Measurements from ENCODE around the gene CFAP126.
A peak's percentile ranks its signal among the peaks of the same experiment; 100 is the strongest.
"Not testable (repeated sequence)": the region's sequence is repeated elsewhere in the genome, so short reads cannot be mapped to it uniquely, and the experiment has no call there.

Gene CFAP126

DNA sequence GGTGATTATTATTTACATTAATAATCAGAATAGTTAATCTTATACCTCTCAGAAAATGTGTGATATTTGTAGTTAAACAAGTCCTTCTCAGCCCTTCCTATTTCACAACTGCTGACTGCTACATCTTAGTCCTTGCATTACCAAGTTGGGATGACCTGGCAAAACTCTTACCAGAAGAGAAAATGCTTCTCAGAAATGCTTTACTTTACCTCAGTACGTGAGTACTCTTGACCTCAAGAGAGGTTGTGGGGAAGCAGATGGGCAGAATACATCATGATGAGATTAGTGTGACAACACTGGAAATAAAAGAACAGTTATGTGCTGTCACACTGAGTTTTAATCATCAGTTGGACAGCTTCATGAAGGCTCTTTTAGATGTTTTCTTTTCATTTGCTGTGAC lies 16.2 kb downstream of the CFAP126 start:
- no peaks in the 10 kb centered on the region for H3K9me3 Mint-ChIP-seq
- H3K4me1 Mint-ChIP-seq (ENCODE audit: low read depth): peaks cover 7% of the 10 kb centered on the region
- no peak overlapping the region for H3K27ac Mint-ChIP-seq
- H3K4me3 Mint-ChIP-seq: no peak overlapping the region
- no peaks in the 10 kb centered on the region for H3K27me3 Mint-ChIP-seq (ENCODE audit: low read depth)
- peaks cover 11% of the 10 kb centered on the region for H3K36me3 Mint-ChIP-seq (ENCODE audit: low read depth)

DNA sequence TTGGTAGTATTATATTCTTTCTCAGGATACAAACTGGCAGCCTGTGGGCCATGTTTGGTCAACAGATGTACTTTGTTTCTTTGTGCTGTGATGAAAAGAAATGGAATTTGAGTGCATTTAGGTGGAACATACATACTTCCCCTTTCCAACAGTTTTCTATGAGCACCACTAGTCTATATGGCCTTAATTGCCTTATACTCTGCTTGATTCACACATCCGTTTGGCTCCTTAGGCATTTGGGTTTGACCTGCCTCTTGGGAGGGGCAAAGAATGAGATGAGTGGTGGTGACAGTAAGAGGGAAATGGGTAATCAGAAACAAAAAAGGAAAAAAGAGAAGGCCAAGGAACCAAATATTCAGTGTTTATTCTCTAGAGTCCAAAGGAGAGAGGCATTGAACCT lies 17.0 kb downstream of the CFAP126 start:
- H3K36me3 Mint-ChIP-seq (ENCODE audit: low read depth): peaks cover 9% of the 10 kb centered on the region
- H3K9me3 Mint-ChIP-seq: no peaks in the 10 kb centered on the region
- no peak overlapping the region for H3K4me3 Mint-ChIP-seq
- no peak overlapping the region for H3K27ac Mint-ChIP-seq
- H3K4me1 Mint-ChIP-seq (ENCODE audit: low read depth): peaks cover 7% of the 10 kb centered on the region
- no peaks in the 10 kb centered on the region for H3K27me3 Mint-ChIP-seq (ENCODE audit: low read depth)

GRCh38 chr1:161342821-161343220 lies 24.9 kb downstream of the CFAP126 start:
- Mint-ChIP-seq H3K27ac (no peak overlapping the region), H3K27me3 (ENCODE audit: low read depth) (no peaks in the 10 kb centered on the region), H3K36me3 (ENCODE audit: low read depth) (peaks cover 26% of the 10 kb centered on the region), H3K4me1 (ENCODE audit: low read depth) (peaks cover 3% of the 10 kb centered on the region), H3K4me3 (no peak overlapping the region), H3K9me3 (no peaks in the 10 kb centered on the region)

DNA sequence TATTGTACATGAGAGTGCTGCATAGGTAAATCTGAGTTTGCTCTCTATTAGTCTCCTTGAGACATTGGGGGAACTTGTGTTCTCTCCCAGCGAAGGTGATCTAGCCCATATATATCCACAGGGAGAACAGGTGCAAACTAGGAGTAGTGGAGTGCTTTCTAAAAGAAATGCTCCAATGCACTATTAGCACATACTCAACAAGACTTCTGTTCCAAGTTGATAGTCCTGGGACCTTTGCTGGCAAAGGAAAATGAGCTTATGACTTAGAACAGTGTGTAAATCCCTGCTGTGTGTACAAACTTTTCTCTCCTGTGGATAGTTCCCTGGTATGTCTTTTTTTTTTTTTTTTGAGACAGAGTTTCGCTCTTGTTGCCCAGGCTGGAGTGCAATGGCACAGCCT lies 25.5 kb downstream of the CFAP126 start:
- peaks cover 26% of the 10 kb centered on the region for H3K36me3 Mint-ChIP-seq (ENCODE audit: low read depth)
- H3K27ac Mint-ChIP-seq: no peak overlapping the region
- no peaks in the 10 kb centered on the region for H3K9me3 Mint-ChIP-seq
- peaks cover 3% of the 10 kb centered on the region for H3K4me1 Mint-ChIP-seq (ENCODE audit: low read depth)
- H3K27me3 Mint-ChIP-seq (ENCODE audit: low read depth): no peaks in the 10 kb centered on the region
- H3K4me3 Mint-ChIP-seq: no peak overlapping the region

- Mint-ChIP-seq H3K27me3 (ENCODE audit: low read depth) (no peaks in the 10 kb centered on the region), H3K4me1 (ENCODE audit: low read depth) (no peaks in the 10 kb centered on the region), H3K36me3 (ENCODE audit: low read depth) (peaks cover 29% of the 10 kb centered on the region), H3K4me3 (no peak overlapping the region), H3K27ac (no peak overlapping the region), H3K9me3 (no peaks in the 10 kb centered on the region)
These were observed 31.9 kb downstream of the CFAP126 start for GRCh38 chr1:161335796-161336195.

DNA sequence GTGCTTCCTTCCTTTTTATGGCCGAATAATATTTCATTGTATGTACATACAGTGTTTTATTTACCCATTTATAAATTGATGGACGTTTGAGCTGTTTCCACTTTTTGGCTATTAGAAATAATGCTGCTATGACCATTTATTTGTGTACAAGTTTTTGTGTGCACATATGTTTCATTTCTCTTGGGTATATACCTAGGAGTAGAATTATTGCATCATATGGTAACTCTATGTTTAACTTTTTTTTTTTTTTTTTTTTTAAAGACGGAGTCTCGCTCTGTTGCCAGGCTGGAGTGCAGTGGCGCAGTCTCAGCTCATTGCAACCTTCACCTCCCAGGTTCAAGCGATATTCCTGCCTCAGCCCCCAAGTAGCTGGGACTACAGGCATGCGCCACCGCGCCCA lies 34.5 kb downstream of the CFAP126 start:
- Mint-ChIP-seq H3K27me3 (ENCODE audit: low read depth) (no peaks in the 10 kb centered on the region), H3K4me3 (no peak overlapping the region), H3K27ac (no peak overlapping the region), H3K4me1 (ENCODE audit: low read depth) (no peaks in the 10 kb centered on the region), H3K9me3 (no peaks in the 10 kb centered on the region), H3K36me3 (ENCODE audit: low read depth) (peaks cover 34% of the 10 kb centered on the region)

DNA sequence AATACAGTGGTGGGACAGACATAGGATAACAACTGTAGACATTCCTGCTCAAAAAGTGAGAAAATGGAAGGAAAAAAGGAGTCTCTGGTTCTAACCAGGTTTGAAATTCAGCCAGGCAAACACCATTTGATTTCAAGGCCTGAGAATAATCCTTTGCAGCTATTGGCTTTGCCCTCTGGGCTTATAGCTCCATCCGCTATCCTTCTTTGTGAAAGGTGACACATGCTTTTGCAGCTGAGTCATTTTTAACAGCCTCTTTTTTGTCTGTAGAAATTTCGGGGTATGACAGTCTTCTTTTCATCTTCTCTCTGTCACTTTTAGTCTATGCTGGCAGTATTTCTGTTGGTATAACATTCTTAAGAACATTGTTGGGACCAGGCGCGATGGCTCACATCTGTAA lies 37.3 kb downstream of the CFAP126 start:
- H3K4me1 Mint-ChIP-seq (ENCODE audit: low read depth): no peaks in the 10 kb centered on the region
- peaks cover 30% of the 10 kb centered on the region for H3K36me3 Mint-ChIP-seq (ENCODE audit: low read depth)
- peak overlapping the region; percentile 16 for H3K27ac Mint-ChIP-seq
- H3K4me3 Mint-ChIP-seq: no peak overlapping the region
- no peaks in the 10 kb centered on the region for H3K27me3 Mint-ChIP-seq (ENCODE audit: low read depth)
- H3K9me3 Mint-ChIP-seq: no peaks in the 10 kb centered on the region

DNA sequence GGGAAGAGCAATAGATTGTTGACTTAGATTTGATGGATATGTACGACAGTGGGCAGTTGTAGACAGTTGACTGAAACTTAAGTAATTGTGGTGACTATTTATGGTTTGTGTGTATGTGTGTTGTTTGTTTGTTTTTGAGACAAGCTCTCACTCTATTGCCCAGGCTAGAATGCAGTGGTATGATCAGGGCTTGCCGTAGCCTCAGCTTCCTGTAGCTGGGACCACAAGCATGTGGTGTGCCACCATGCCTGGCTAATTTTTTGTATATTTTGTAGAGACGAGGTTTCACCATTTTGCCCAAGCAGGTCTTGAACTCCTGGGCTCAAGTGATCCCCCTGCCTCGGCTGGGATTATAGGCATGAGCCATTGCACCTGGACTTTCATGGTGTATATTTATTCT lies 43.7 kb downstream of the CFAP126 start:
- Mint-ChIP-seq H3K4me3 (no peak overlapping the region), H3K36me3 (ENCODE audit: low read depth) (peaks cover 14% of the 10 kb centered on the region), H3K4me1 (ENCODE audit: low read depth) (peaks cover 3% of the 10 kb centered on the region), H3K27me3 (ENCODE audit: low read depth) (no peaks in the 10 kb centered on the region), H3K27ac (no peak overlapping the region), H3K9me3 (no peaks in the 10 kb centered on the region)

GRCh38 chr1:161315841-161316674 lies 51.6 kb downstream of the CFAP126 start:
- peak overlapping the region; percentile 26 for H3K4me3 Mint-ChIP-seq
- not testable (repeated sequence) for H3K9me3 Mint-ChIP-seq; H3K27ac Mint-ChIP-seq; H3K36me3 Mint-ChIP-seq (ENCODE audit: low read depth); H3K27me3 Mint-ChIP-seq (ENCODE audit: low read depth)
- peaks cover 21% of the 10 kb centered on the region for H3K4me1 Mint-ChIP-seq (ENCODE audit: low read depth)
